Activated T-cell treated with anti-CD3 and anti-CD28 coated beads, Interleukin-2, amount 50 U/mL, for 1 hour (primary cell): Measurements from ENCODE around the gene FLVCR2.

ENCODE experiments used
- DNase-seq: peaks from one replicate; pipeline ENCODE4 v3.0.0-alpha.2; 2020

Gene FLVCR2

GRCh38 chr14:75578102-75578785 is at the start of gene FLVCR2:
Gene FLVCR2, plus strand, starts transcription at chr14:75578620. Its CDS starts 353 bp downstream, at chr14:75578973.
- DNase-seq = peak; percentile 64

GRCh38 chr14:75531256-75531655 is 47.2 kb upstream of the FLVCR2 start:
- no peak for DNase-seq

- DNase-seq = no peak
Observed at GRCh38 chr14:75531660-75532317, 46.6 kb upstream of the FLVCR2 start.

GRCh38 chr14:75533791-75534555 is 44.4 kb upstream of the FLVCR2 start:
- no peak for DNase-seq

- no peak for DNase-seq
Observed at GRCh38 chr14:75535164-75535898, 43.1 kb upstream of the FLVCR2 start.

- no peak for DNase-seq
Observed at GRCh38 chr14:75537071-75537470, 41.3 kb upstream of the FLVCR2 start.

- no peak for DNase-seq
Observed at GRCh38 chr14:75539162-75539560, 39.3 kb upstream of the FLVCR2 start.

- DNase-seq = no peak
Observed at GRCh38 chr14:75539561-75540478, 38.6 kb upstream of the FLVCR2 start.

- no peak for DNase-seq
Observed at GRCh38 chr14:75540479-75540851, 38.0 kb upstream of the FLVCR2 start.

- DNase-seq = peak; percentile 73
Observed at GRCh38 chr14:75542588-75543091, 35.8 kb upstream of the FLVCR2 start.

GRCh38 chr14:75543253-75543652 is 35.2 kb upstream of the FLVCR2 start:
- DNase-seq = no peak

- no peak for DNase-seq
Observed at GRCh38 chr14:75543786-75544185, 34.6 kb upstream of the FLVCR2 start.

- DNase-seq = no peak
Observed at GRCh38 chr14:75545907-75546306, 32.5 kb upstream of the FLVCR2 start.

GRCh38 chr14:75547552-75548250 is 30.7 kb upstream of the FLVCR2 start:
- no peak for DNase-seq

GRCh38 chr14:75548544-75548943 is 29.9 kb upstream of the FLVCR2 start:
- no peak for DNase-seq

- no peak for DNase-seq
Observed at GRCh38 chr14:75549169-75549568, 29.3 kb upstream of the FLVCR2 start.

- DNase-seq = no peak
Observed at GRCh38 chr14:75551021-75551420, 27.4 kb upstream of the FLVCR2 start.

- no peak for DNase-seq
Observed at GRCh38 chr14:75553157-75553556, 25.3 kb upstream of the FLVCR2 start.

GRCh38 chr14:75553761-75554364 is 24.6 kb upstream of the FLVCR2 start:
- no peak for DNase-seq

- DNase-seq = no peak
Observed at GRCh38 chr14:75554482-75554881, 23.9 kb upstream of the FLVCR2 start.

- no peak for DNase-seq
Observed at GRCh38 chr14:75558440-75558839, 20.0 kb upstream of the FLVCR2 start.
